ENCODE measurements around the gene CST9.
"Not testable (repeated sequence)": the region's sequence is repeated elsewhere in the genome, so short reads cannot be mapped to it uniquely, and the experiment has no call there.

Gene CST9

DNA sequence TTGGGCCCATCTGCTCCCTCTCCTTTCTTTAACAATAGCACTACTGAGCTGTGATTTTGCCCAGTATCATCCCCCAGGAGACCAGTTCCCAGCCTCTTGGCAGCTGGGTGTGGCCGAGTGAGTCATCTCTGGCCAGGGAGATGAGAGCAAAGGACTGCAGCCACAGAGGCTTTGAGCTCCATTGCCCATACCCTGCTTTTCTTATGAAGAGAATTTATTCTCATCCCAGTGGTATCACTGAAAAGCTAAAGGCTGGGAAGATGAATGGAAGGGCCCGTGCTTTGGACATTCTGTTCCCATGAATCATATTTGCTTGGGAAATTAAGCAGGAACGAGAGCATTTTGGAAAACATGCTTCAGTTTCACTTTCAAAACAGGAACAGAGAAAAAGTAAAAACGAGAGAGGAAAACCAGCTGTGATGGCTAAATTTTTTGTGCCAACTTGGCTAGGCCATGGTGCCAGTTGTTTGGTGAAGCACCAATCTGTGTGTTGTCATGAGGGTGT is 17.2 kb upstream of the CST9 start:
- no peaks in the 10 kb centered on the region; the same call in 1 of the 2 replicates for H3K9me3 ChIP-seq (ENCODE audit: control insufficient read depth, insufficient read depth, low read length)
- H3K36me3 ChIP-seq (ENCODE audit: insufficient read depth, low read length): no peaks in the 10 kb centered on the region
- H3K4me1 ChIP-seq (ENCODE audit: insufficient read depth, low read length): peaks cover 5% of the 10 kb centered on the region
- H3K9ac ChIP-seq (ENCODE audit: low read depth, low read length): no peak overlapping the region; the same call in 1 of the 2 replicates

- not testable (repeated sequence) for H3K36me3 ChIP-seq (ENCODE audit: insufficient read depth, low read length); H3K4me1 ChIP-seq (ENCODE audit: insufficient read depth, low read length); H3K9ac ChIP-seq (ENCODE audit: low read depth, low read length); H3K9me3 ChIP-seq (ENCODE audit: control insufficient read depth, insufficient read depth, low read length)
Measured at GRCh38 chr20:23622401-23622800, 16.7 kb upstream of the CST9 start.

GRCh38 chr20:23620670-23621386 is 15.1 kb upstream of the CST9 start:
- H3K9me3 ChIP-seq (ENCODE audit: control insufficient read depth, insufficient read depth, low read length); H3K9ac ChIP-seq (ENCODE audit: low read depth, low read length); H3K36me3 ChIP-seq (ENCODE audit: insufficient read depth, low read length); H3K4me1 ChIP-seq (ENCODE audit: insufficient read depth, low read length): not testable (repeated sequence)

- peaks cover 7% of the 10 kb centered on the region for H3K4me1 ChIP-seq (ENCODE audit: insufficient read depth, low read length)
- no peaks in the 10 kb centered on the region for H3K9me3 ChIP-seq (ENCODE audit: control insufficient read depth, insufficient read depth, low read length)
- no peak overlapping the region for H3K9ac ChIP-seq (ENCODE audit: low read depth, low read length)
- no peaks in the 10 kb centered on the region for H3K36me3 ChIP-seq (ENCODE audit: insufficient read depth, low read length)
Measured at GRCh38 chr20:23614163-23614562, 8.4 kb upstream of the CST9 start.

DNA sequence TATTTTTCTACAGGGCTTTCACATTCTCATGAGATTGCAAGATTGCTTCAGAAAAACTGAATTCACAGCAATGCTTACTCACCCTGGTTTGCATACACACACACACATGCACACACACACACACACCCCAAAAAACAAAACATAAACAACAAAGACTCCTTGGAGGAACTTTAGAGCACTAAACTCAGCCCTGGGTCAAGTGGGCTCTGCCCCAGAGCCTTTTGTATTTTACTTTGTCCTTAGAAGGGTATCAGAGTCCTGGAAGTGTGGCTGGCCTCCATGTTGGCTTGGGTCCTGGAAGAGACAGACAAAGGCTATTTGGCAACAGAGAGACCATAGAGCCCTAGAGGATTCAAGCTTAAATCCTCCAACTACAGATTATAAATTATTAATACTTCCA is 8.0 kb upstream of the CST9 start:
- Histone ChIP-seq H3K9me3 (ENCODE audit: control insufficient read depth, insufficient read depth, low read length) (no peaks in the 10 kb centered on the region), H3K9ac (ENCODE audit: low read depth, low read length) (no peak overlapping the region), H3K4me1 (ENCODE audit: insufficient read depth, low read length) (peaks cover 10% of the 10 kb centered on the region), H3K36me3 (ENCODE audit: insufficient read depth, low read length) (no peaks in the 10 kb centered on the region)

- no peak overlapping the region for H3K9ac ChIP-seq (ENCODE audit: low read depth, low read length)
Measured at GRCh38 chr20:23612396-23612795, 6.7 kb upstream of the CST9 start.

GRCh38 chr20:23609486-23610109 is 3.9 kb upstream of the CST9 start:
- H3K36me3 ChIP-seq (ENCODE audit: insufficient read depth, low read length): no peaks in the 10 kb centered on the region
- peaks cover 10% of the 10 kb centered on the region for H3K4me1 ChIP-seq (ENCODE audit: insufficient read depth, low read length)
- H3K9ac ChIP-seq (ENCODE audit: low read depth, low read length): no peak overlapping the region
- no peaks in the 10 kb centered on the region for H3K9me3 ChIP-seq (ENCODE audit: control insufficient read depth, insufficient read depth, low read length)

More at GRCh38 chr20:23612396-23612795, 6.7 kb upstream of the CST9 start:
- Histone ChIP-seq H3K36me3 (ENCODE audit: insufficient read depth, low read length) (no peaks in the 10 kb centered on the region), H3K4me1 (ENCODE audit: insufficient read depth, low read length) (peaks cover 10% of the 10 kb centered on the region), H3K9me3 (ENCODE audit: control insufficient read depth, insufficient read depth, low read length) (no peaks in the 10 kb centered on the region)

GRCh38 chr20:23608251-23608846 is 2.6 kb upstream of the CST9 start:
- H3K9me3 ChIP-seq (ENCODE audit: control insufficient read depth, insufficient read depth, low read length): no peaks in the 10 kb centered on the region
- H3K36me3 ChIP-seq (ENCODE audit: insufficient read depth, low read length): no peaks in the 10 kb centered on the region
- H3K4me1 ChIP-seq (ENCODE audit: insufficient read depth, low read length): peaks cover 10% of the 10 kb centered on the region
- no peak overlapping the region for H3K9ac ChIP-seq (ENCODE audit: low read depth, low read length)

GRCh38 chr20:23607497-23608245 is 2.0 kb upstream of the CST9 start:
- Histone ChIP-seq H3K9me3 (ENCODE audit: control insufficient read depth, insufficient read depth, low read length) (no peaks in the 10 kb centered on the region), H3K9ac (ENCODE audit: low read depth, low read length) (no peak overlapping the region), H3K4me1 (ENCODE audit: insufficient read depth, low read length) (peaks cover 10% of the 10 kb centered on the region), H3K36me3 (ENCODE audit: insufficient read depth, low read length) (no peaks in the 10 kb centered on the region)

DNA sequence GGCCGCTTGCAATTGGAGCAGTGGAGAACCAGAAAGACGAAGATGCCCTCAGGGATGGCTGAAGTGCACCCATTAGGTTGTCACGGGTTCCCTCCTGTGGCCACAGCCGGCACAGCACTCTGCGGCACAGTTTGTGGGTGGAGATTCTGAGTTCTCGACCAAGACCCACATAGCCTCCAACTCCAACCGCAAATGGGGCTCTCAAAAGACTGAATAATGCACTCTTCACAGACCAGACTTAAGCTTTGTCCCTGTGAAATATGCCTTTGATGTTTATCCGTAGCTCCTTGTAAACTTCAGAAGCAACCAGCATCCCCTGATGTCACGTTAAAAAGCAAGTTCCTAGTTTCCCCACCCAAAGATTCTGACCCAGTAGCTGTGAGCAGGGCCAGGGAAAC is 934 bp upstream of the CST9 start:
- peaks cover 10% of the 10 kb centered on the region for H3K4me1 ChIP-seq (ENCODE audit: insufficient read depth, low read length)
- no peaks in the 10 kb centered on the region for H3K9me3 ChIP-seq (ENCODE audit: control insufficient read depth, insufficient read depth, low read length)
- no peaks in the 10 kb centered on the region for H3K36me3 ChIP-seq (ENCODE audit: insufficient read depth, low read length)
- no peak overlapping the region for H3K9ac ChIP-seq (ENCODE audit: low read depth, low read length)

- H3K9ac ChIP-seq (ENCODE audit: low read depth, low read length): no peak overlapping the region
- H3K4me1 ChIP-seq (ENCODE audit: insufficient read depth, low read length): peaks cover 5% of the 10 kb centered on the region
- no peaks in the 10 kb centered on the region for H3K9me3 ChIP-seq (ENCODE audit: control insufficient read depth, insufficient read depth, low read length)
- H3K36me3 ChIP-seq (ENCODE audit: insufficient read depth, low read length): no peaks in the 10 kb centered on the region
Measured at GRCh38 chr20:23604306-23604705, 1.4 kb downstream of the CST9 start.

- Histone ChIP-seq H3K4me1 (ENCODE audit: insufficient read depth, low read length) (no peaks in the 10 kb centered on the region), H3K9ac (ENCODE audit: low read depth, low read length) (no peak overlapping the region), H3K36me3 (ENCODE audit: insufficient read depth, low read length) (no peaks in the 10 kb centered on the region), H3K9me3 (ENCODE audit: control insufficient read depth, insufficient read depth, low read length) (no peaks in the 10 kb centered on the region)
Measured at GRCh38 chr20:23603321-23603720, 2.4 kb downstream of the CST9 start.

GRCh38 chr20:23602699-23603098 is 3.0 kb downstream of the CST9 start:
- H3K4me1 ChIP-seq (ENCODE audit: insufficient read depth, low read length): no peaks in the 10 kb centered on the region
- no peaks in the 10 kb centered on the region for H3K9me3 ChIP-seq (ENCODE audit: control insufficient read depth, insufficient read depth, low read length)
- no peak overlapping the region for H3K9ac ChIP-seq (ENCODE audit: low read depth, low read length)

GRCh38 chr20:23602241-23602640 is 3.5 kb downstream of the CST9 start:
- no peaks in the 10 kb centered on the region for H3K4me1 ChIP-seq (ENCODE audit: insufficient read depth, low read length)
- H3K9me3 ChIP-seq (ENCODE audit: control insufficient read depth, insufficient read depth, low read length): no peaks in the 10 kb centered on the region
- no peak overlapping the region for H3K9ac ChIP-seq (ENCODE audit: low read depth, low read length)
- H3K36me3 ChIP-seq (ENCODE audit: insufficient read depth, low read length): no peaks in the 10 kb centered on the region

More at GRCh38 chr20:23602699-23603098, 3.0 kb downstream of the CST9 start:
- no peaks in the 10 kb centered on the region for H3K36me3 ChIP-seq (ENCODE audit: insufficient read depth, low read length)
